ENCODE data around the gene RBM46.

The RBM46 gene

DNA sequence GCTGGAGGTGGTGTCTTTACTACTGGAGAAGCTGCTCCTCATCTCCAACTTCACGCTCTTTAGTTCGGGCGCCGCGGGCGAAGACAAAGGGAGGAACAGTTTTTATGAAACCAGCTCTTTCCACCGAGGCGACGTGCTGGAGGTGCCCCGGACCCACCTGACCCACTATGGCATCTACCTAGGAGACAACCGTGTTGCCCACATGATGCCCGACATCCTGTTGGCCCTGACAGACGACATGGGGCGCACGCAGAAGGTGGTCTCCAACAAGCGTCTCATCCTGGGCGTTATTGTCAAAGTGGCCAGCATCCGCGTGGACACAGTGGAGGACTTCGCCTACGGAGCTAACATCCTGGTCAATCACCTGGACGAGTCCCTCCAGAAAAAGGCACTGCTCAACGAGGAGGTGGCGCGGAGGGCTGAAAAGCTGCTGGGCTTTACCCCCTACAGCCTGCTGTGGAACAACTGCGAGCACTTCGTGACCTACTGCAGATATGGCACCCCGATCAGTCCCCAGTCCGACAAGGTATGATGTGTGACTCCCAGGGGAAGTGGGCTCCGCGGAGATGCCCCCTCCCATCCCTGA, 36.6 kb upstream of the RBM46 start:
- no peaks in the 10 kb centered on the region for H3K36me3 ChIP-seq (ENCODE audit: control insufficient read depth, low read length)
- no peaks in the 10 kb centered on the region for H3K79me2 ChIP-seq (ENCODE audit: control insufficient read depth, low read length)
- TF ChIP-seq EZH2phosphoT487 (IDR thresholded peaks at IDR 0.05; ENCODE audit: borderline replicate concordance, low read length) = no peak
- no peak for TF ChIP-seq CTCF (IDR thresholded peaks at IDR 0.05; ENCODE audit: low read depth, low read length, poor library complexity, severe bottlenecking)
- no peaks in the 10 kb centered on the region for H3F3A ChIP-seq (ENCODE audit: control insufficient read depth, insufficient read depth)
- H3K27me3 ChIP-seq (ENCODE audit: control insufficient read depth, low read length) = no peaks in the 10 kb centered on the region
- no peak overlapping the region for H3K4me3 ChIP-seq (ENCODE audit: low read length)
- H4K20me1 ChIP-seq (ENCODE audit: control insufficient read depth, insufficient read depth, low read depth, low read length) = no peaks in the 10 kb centered on the region
- no peak overlapping the region for H3K4me2 ChIP-seq (ENCODE audit: low read length)
- peaks cover 5% of the 10 kb centered on the region; the same call in 1 of the 2 replicates for H3K9me3 ChIP-seq (ENCODE audit: control insufficient read depth, insufficient read depth, low read length)
- no peaks in the 10 kb centered on the region for H3K9me2 ChIP-seq (replicated peaks; ENCODE audit: control insufficient read depth, low read length)
- no peak overlapping the region for H3K27ac ChIP-seq (ENCODE audit: low read depth, low read length)
- no peaks in the 10 kb centered on the region for H3K4me1 ChIP-seq (ENCODE audit: control insufficient read depth, low read length)

- Histone ChIP-seq H3K9me3 (ENCODE audit: control insufficient read depth, insufficient read depth, low read length) (no peaks in the 10 kb centered on the region), H3K4me2 (ENCODE audit: low read length) (no peak overlapping the region), H3K36me3 (ENCODE audit: control insufficient read depth, low read length) (no peaks in the 10 kb centered on the region), H3K27ac (ENCODE audit: low read depth, low read length) (no peak overlapping the region), H3K9me2 (replicated peaks; ENCODE audit: control insufficient read depth, low read length) (no peaks in the 10 kb centered on the region), H3K27me3 (ENCODE audit: control insufficient read depth, low read length) (no peaks in the 10 kb centered on the region), H3F3A (ENCODE audit: control insufficient read depth, insufficient read depth) (no peaks in the 10 kb centered on the region), H3K4me3 (ENCODE audit: low read length) (no peak overlapping the region), H4K20me1 (ENCODE audit: control insufficient read depth, insufficient read depth, low read depth, low read length) (no peaks in the 10 kb centered on the region), H3K4me1 (ENCODE audit: control insufficient read depth, low read length) (no peaks in the 10 kb centered on the region), H3K79me2 (ENCODE audit: control insufficient read depth, low read length) (no peaks in the 10 kb centered on the region)
- TF ChIP-seq EZH2phosphoT487 (IDR thresholded peaks at IDR 0.05; ENCODE audit: borderline replicate concordance, low read length) = no peak
- TF ChIP-seq CTCF (IDR thresholded peaks at IDR 0.05; ENCODE audit: low read depth, low read length, poor library complexity, severe bottlenecking) = no peak
Measured at GRCh38 chr4:154757713-154758112, 23.4 kb upstream of the RBM46 start.

DNA sequence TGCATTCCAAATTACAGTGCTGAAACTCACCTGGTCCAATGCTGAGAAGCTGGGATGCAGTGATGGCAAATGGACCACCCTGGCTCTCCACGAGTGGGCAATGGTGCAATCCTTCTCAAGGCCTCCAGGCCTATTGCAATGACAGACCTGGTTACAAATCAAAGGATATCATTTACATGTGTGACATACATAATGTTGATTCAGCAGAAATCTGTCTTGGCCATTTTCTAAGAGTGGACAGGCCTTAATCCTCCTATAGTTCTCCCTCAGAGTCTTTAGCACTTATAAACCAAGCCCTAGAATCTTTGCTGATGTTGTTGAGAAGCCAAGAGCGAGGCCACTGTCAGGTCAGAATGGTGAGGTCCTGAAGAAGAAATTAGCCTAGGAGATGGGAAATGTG, 20.2 kb upstream of the RBM46 start:
- H3K4me2 ChIP-seq (ENCODE audit: low read length) = no peak overlapping the region
- H3K27me3 ChIP-seq (ENCODE audit: control insufficient read depth, low read length) = no peaks in the 10 kb centered on the region
- TF ChIP-seq CTCF (IDR thresholded peaks at IDR 0.05; ENCODE audit: low read depth, low read length, poor library complexity, severe bottlenecking) = no peak
- TF ChIP-seq EZH2phosphoT487 (IDR thresholded peaks at IDR 0.05; ENCODE audit: borderline replicate concordance, low read length) = no peak

More for the DNA sequence above, 20.2 kb upstream of the RBM46 start:
- H3K4me3 ChIP-seq (ENCODE audit: low read length) = no peak overlapping the region
- no peak overlapping the region for H3K27ac ChIP-seq (ENCODE audit: low read depth, low read length)
- H3K36me3 ChIP-seq (ENCODE audit: control insufficient read depth, low read length) = no peaks in the 10 kb centered on the region
- no peaks in the 10 kb centered on the region for H3F3A ChIP-seq (ENCODE audit: control insufficient read depth, insufficient read depth)
- H4K20me1 ChIP-seq (ENCODE audit: control insufficient read depth, insufficient read depth, low read depth, low read length) = no peaks in the 10 kb centered on the region
- no peaks in the 10 kb centered on the region for H3K9me3 ChIP-seq (ENCODE audit: control insufficient read depth, insufficient read depth, low read length)
- H3K9me2 ChIP-seq (replicated peaks; ENCODE audit: control insufficient read depth, low read length) = no peaks in the 10 kb centered on the region
- H3K79me2 ChIP-seq (ENCODE audit: control insufficient read depth, low read length) = no peaks in the 10 kb centered on the region
- H3K4me1 ChIP-seq (ENCODE audit: control insufficient read depth, low read length) = no peaks in the 10 kb centered on the region

Measured in DOHH2 (cell line).